K562 (cell line): ENCODE results near the gene NME4. TPM values are rescaled to one million over a fixed set of nuclear protein-coding genes. Genes with fewer than 3 reads are reported as not detected.

Source experiments
- AFF1 ChIP-seq, 2 experiments: fragments of 450-650 bp; IDR thresholded peaks; 2 replicates each; pipeline ENCODE4 v1.6.1; 2018; ENCODE audit warnings: mild to moderate bottlenecking in 2 of 2, low read depth in 1 of 2; ENCODE audit not compliant: partially characterized antibody in 2 of 2
- BRD4 ChIP-seq: fragments of 200-600 bp; sonication (generic); IDR thresholded peaks from 2 replicates; pipeline ENCODE4 v1.6.1; 2017; ENCODE audit warnings: inconsistent platforms
- E2F3 ChIP-seq: fragments of 250-450 bp; sonication (Bioruptor Pico); IDR thresholded peaks from 2 replicates; pipeline ENCODE4 v1.4.0; 2020; ENCODE audit warnings: mild to moderate bottlenecking
- E2F6 ChIP-seq, 2 experiments: IDR thresholded peaks; 2 replicates each; pipeline ENCODE4 v1.6.1; 2011; ENCODE audit warnings: borderline replicate concordance in 1 of 2, control low read depth in 1 of 2, low read depth in 1 of 2, low read length in 1 of 2, mild to moderate bottlenecking in 1 of 2, mixed read lengths in 1 of 2, moderate library complexity in 1 of 2; ENCODE audit not compliant: insufficient read depth in 1 of 2, insufficient read length in 1 of 2, poor library complexity in 1 of 2, severe bottlenecking in 1 of 2; ENCODE audit errors: extremely low read depth in 1 of 2
- HMBOX1 ChIP-seq: sonication (generic); IDR thresholded peaks from 2 replicates; pipeline ENCODE4 v1.6.1; 2016
- HNRNPK ChIP-seq: fragments of 200-400 bp; formaldehyde crosslinking; IDR thresholded peaks from one replicate; pipeline ENCODE4 v1.6.1; 2018; ENCODE audit warnings: mild to moderate bottlenecking, low read depth, low read length; ENCODE audit not compliant: poor library complexity, severe bottlenecking
- MXD1 ChIP-seq: fragments of 250-450 bp; sonication (Bioruptor Pico); IDR thresholded peaks from 2 replicates; pipeline ENCODE4 v1.8.0; 2021; ENCODE audit warnings: borderline replicate concordance, mild to moderate bottlenecking, moderate library complexity; ENCODE audit not compliant: poor library complexity, severe bottlenecking
- NFIC ChIP-seq: fragments of 450-650 bp; IDR thresholded peaks from 2 replicates; pipeline ENCODE4 v1.6.1; 2017; ENCODE audit warnings: mild to moderate bottlenecking, inconsistent platforms
- PHF8 ChIP-seq: fragments of 200-600 bp; sonication (generic); IDR thresholded peaks from 2 replicates; pipeline ENCODE4 v1.6.1; 2012; ENCODE audit warnings: mixed run types, mild to moderate bottlenecking, inconsistent platforms, low read length, moderate library complexity, borderline replicate concordance
- POLR2H ChIP-seq: IDR thresholded peaks from 2 replicates; pipeline ENCODE4 v1.6.1; 2016; ENCODE audit warnings: missing genetic modification characterization, low read depth, mild to moderate bottlenecking, control low read depth, missing compliant biosample characterization, moderate library complexity
- RAD21 ChIP-seq, 2 experiments: fragments of 250-450 bp in 1 of 2; fragments of 450-650 bp in 1 of 2; sonication (Bioruptor Pico) in 1 of 2; formaldehyde crosslinking in 1 of 2; IDR thresholded peaks in 1 of 2; conservative IDR thresholded peaks in 1 of 2; 2 replicates each; pipeline versions ENCODE4 v1.4.0 to v1.8.0; 2020 to 2022; ENCODE audit warnings: mild to moderate bottlenecking in 2 of 2, moderate library complexity in 1 of 2
- RB1 ChIP-seq: fragments of 450-650 bp; IDR thresholded peaks from 2 replicates; pipeline ENCODE4 v1.6.1; 2017; ENCODE audit warnings: low read depth, mild to moderate bottlenecking
- RBBP5 ChIP-seq: fragments of 200-600 bp; sonication (generic); IDR thresholded peaks from 2 replicates; pipeline ENCODE4 v1.6.1; 2012; ENCODE audit warnings: borderline replicate concordance, mild to moderate bottlenecking, low read length, control low read depth, inconsistent platforms; ENCODE audit not compliant: insufficient read depth, poor library complexity, severe bottlenecking
- RBFOX2 ChIP-seq: fragments of 200-400 bp; formaldehyde crosslinking; IDR thresholded peaks from 2 replicates; pipeline ENCODE4 v1.6.1; 2017; ENCODE audit warnings: low read depth, mild to moderate bottlenecking, low read length, moderate library complexity
- SRSF3 ChIP-seq: fragments of 200-400 bp; formaldehyde crosslinking; IDR thresholded peaks from 2 replicates; pipeline ENCODE4 v1.6.1; 2016; ENCODE audit warnings: mild to moderate bottlenecking, low read length, moderate library complexity; ENCODE audit not compliant: insufficient read depth
- XRCC3 ChIP-seq: fragments of 450-650 bp; IDR thresholded peaks from 2 replicates; pipeline ENCODE4 v1.6.1; 2017; ENCODE audit warnings: mild to moderate bottlenecking, moderate library complexity
- ZNF124 ChIP-seq: sonication (generic); formaldehyde crosslinking; IDR thresholded peaks from 2 replicates; pipeline ENCODE4 v1.8.1; 2022; ENCODE audit warnings: missing genetic modification reagents
- ZNF217 ChIP-seq: sonication (generic); formaldehyde crosslinking; IDR thresholded peaks from 2 replicates; pipeline ENCODE4 v1.8.0; 2022; ENCODE audit warnings: mild to moderate bottlenecking, missing genetic modification reagents
- ZNF347 ChIP-seq: fragments of 450-650 bp; formaldehyde crosslinking; IDR thresholded peaks from 2 replicates; pipeline ENCODE4 v1.4.0; 2020; ENCODE audit warnings: low read depth, mild to moderate bottlenecking, moderate library complexity
- polyA plus RNA-seq, 8 experiments: library from polyadenylated mRNA; depleted of rRNA in 4 of 8; stranded (reverse) in 5 of 8; unstranded in 3 of 8; fragments of >200 nt; fragmentation: Nextera tagmentation in 2 of 8; fragmentation: Illumina TruSeq in 1 of 8; extraction: Ambion mirVana in 2 of 8; extraction: Trizol in 1 of 8; gene quantifications; 2 replicates each; pipeline versions ENCODE4 v1.2.1 to v1.2.3, GENCODE V29; 2011 to 2014; ENCODE audit warnings: inconsistent platforms in 1 of 8, missing spikeins in 1 of 8
- total RNA-seq, 7 experiments: library from RNA; depleted of rRNA in 6 of 7; stranded (reverse); fragments of >200 nt in 6 of 7; fragmentation: Illumina TruSeq in 2 of 7; extraction: Trizol in 2 of 7; gene quantifications; 2 replicates each; pipeline versions ENCODE4 v1.2.1 to v1.2.3, GENCODE V29; 2011 to 2021; ENCODE audit warnings: low replicate concordance in 1 of 7

The NME4 gene
- total and polyA plus RNA-seq, 9 of the 15 experiments (the other 6 are each of a cell fraction or from before 2014, with no cell fraction given), result 15.4 to 264 (median 139) TPM

DNA sequence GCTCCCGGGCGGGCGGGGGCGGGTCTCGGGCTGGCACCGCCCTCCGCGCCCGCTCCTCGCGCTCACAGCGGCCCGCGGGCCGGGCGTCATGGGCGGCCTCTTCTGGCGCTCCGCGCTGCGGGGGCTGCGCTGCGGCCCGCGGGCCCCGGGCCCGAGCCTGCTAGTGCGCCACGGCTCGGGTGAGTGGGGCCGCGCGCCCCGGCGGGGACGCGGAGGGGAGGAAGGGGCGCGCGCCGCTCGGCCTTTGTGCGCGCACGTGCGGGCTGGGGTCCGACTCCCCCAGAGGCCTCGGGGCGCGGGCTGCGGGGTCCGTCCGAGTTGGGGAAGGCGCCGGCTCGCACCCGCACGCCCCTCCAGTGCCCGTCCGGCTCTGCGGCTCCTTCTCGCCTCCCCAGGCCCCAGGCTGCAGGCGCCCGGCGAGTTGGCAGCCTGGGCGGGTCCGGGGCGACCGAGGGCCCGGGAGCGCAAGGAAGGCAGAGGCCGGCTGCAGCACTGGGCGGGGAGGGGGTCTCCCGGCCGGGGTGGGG lies at the start of gene NME4 (continued):
- TF ChIP-seq MXD1 (CRISPR knock-in tag), result peak; percentile 62
- TF ChIP-seq E2F3 (CRISPR knock-in tag), result 0 out of 2 replicates have a peak, but pooled peaks have one; percentile 20
- no peak for TF ChIP-seq XRCC3
- no peak for TF ChIP-seq HNRNPK
- peak; percentile 84 for TF ChIP-seq RB1
- no peak for TF ChIP-seq AFF1 (IDR thresholded peaks at IDR 0.05; ENCODE audit: low read depth in 1 of 2, partially characterized antibody in 2 of 2)
- TF ChIP-seq ZNF217 (CRISPR knock-in tag), result no peak
- no peak for TF ChIP-seq SRSF3
- TF ChIP-seq HMBOX1, result no peak
- TF ChIP-seq RBBP5, result peak; percentile 42
- TF ChIP-seq PHF8, result peak; percentile 66; the same call in 1 of the 2 replicates
- no peak for TF ChIP-seq ZNF347 (CRISPR knock-in tag)
- no peak for TF ChIP-seq RAD21 (CRISPR knock-in tag; conservative IDR thresholded peaks at IDR 0.05 in 1 of 2, IDR thresholded peaks at IDR 0.05 in 1 of 2)
- TF ChIP-seq NFIC, result no peak
- 0 out of 2 replicates have a peak, but pooled peaks have one; percentile 2 for TF ChIP-seq BRD4
- TF ChIP-seq POLR2H, result 0 out of 2 replicates have a peak, but pooled peaks have one; percentile 30
- no peak for TF ChIP-seq ZNF124 (CRISPR knock-in tag)
- TF ChIP-seq E2F6 (IDR thresholded peaks at IDR 0.05; ENCODE audit: borderline replicate concordance in 1 of 2, extremely low read depth in 1 of 2, insufficient read depth in 1 of 2, insufficient read length in 1 of 2, low read depth in 1 of 2, low read length in 1 of 2, poor library complexity in 1 of 2, severe bottlenecking in 1 of 2), result peak in 1 of 2 experiments; percentile 60
- peak; percentile 74 for TF ChIP-seq RBFOX2
